ENCODE results near the gene DAPL1. TPM values are rescaled to one million over a fixed set of nuclear protein-coding genes. Genes with fewer than 3 reads are reported as not detected.

Gene DAPL1, protein sequence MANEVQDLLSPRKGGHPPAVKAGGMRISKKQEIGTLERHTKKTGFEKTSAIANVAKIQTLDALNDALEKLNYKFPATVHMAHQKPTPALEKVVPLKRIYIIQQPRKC
- 0.94 and 4.2 TPM in 2 replicates for polyA plus RNA-seq
- polyA minus RNA-seq = not detected in 2 replicates

DNA sequence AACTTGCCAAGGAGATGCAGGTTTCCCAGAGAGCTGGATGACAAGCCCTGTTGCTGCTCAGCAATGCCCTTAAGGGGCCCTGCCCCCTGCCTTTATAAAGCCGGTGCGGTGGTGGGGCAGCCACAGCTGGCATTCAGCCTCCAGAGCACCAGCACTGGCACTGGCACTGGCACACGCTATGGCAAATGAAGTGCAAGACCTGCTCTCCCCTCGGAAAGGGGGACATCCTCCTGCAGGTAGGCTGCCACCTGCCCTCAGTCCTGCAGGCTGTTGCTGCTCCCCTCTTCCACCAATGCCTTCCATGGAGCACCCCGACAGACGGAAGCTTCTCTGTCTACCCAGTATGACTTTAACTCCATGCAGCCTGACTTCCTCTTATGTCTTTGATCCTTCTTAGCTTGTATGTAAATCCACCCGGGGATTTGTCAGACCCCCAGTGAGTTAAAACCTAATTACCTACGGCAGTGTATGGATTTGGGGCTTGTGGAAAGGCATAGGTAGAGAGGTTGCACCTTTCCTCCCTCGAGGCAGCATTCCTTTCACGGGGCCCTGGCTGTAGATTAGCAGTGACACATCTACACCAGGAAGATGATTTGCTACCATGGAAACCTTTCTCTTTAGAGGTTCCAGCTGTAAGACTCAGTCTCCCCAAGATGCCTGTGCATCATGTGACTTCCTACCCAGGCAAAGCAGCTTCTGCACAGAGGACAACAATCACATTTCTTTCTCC is at the start of gene DAPL1:
TSS of gene DAPL1 (plus strand) at position 123 of the 730 bp plus-strand sequence. CDS start at position 179, 56 bp downstream.
- H3K4me2 ChIP-seq (ENCODE audit: low read length) = no peak within 1 kb of the TSS
- H2AFZ ChIP-seq (ENCODE audit: low read depth, low read length) = no peak within 1 kb of the TSS
- H3K4me3 ChIP-seq (ENCODE audit: low read length) = peak within 1 kb of the TSS; percentile 37
- no peak for TF ChIP-seq EZH2 (IDR thresholded peaks at IDR 0.05; ENCODE audit: borderline replicate concordance, insufficient read depth, low read length, poor library complexity, severe bottlenecking)
- no peak for TF ChIP-seq MXI1 (conservative IDR thresholded peaks at IDR 0.05; ENCODE audit: poor library complexity, severe bottlenecking)
- no peak for TF ChIP-seq TAF1 (IDR thresholded peaks at IDR 0.05; ENCODE audit: low read depth)
- TF ChIP-seq, protein P1, sequence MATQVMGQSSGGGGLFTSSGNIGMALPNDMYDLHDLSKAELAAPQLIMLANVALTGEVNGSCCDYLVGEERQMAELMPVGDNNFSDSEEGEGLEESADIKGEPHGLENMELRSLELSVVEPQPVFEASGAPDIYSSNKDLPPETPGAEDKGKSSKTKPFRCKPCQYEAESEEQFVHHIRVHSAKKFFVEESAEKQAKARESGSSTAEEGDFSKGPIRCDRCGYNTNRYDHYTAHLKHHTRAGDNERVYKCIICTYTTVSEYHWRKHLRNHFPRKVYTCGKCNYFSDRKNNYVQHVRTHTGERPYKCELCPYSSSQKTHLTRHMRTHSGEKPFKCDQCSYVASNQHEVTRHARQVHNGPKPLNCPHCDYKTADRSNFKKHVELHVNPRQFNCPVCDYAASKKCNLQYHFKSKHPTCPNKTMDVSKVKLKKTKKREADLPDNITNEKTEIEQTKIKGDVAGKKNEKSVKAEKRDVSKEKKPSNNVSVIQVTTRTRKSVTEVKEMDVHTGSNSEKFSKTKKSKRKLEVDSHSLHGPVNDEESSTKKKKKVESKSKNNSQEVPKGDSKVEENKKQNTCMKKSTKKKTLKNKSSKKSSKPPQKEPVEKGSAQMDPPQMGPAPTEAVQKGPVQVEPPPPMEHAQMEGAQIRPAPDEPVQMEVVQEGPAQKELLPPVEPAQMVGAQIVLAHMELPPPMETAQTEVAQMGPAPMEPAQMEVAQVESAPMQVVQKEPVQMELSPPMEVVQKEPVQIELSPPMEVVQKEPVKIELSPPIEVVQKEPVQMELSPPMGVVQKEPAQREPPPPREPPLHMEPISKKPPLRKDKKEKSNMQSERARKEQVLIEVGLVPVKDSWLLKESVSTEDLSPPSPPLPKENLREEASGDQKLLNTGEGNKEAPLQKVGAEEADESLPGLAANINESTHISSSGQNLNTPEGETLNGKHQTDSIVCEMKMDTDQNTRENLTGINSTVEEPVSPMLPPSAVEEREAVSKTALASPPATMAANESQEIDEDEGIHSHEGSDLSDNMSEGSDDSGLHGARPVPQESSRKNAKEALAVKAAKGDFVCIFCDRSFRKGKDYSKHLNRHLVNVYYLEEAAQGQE (IDR thresholded peaks at IDR 0.05; ENCODE audit: borderline replicate concordance) = no peak
- TF ChIP-seq SMC3 (conservative IDR thresholded peaks at IDR 0.05; ENCODE audit: poor library complexity) = no peak
- TF ChIP-seq EP300 (conservative IDR thresholded peaks at IDR 0.05; ENCODE audit: poor library complexity, severe bottlenecking) = no peak
- no peak for TF ChIP-seq RAD21 (conservative IDR thresholded peaks at IDR 0.05)
- TF ChIP-seq, protein P2, sequence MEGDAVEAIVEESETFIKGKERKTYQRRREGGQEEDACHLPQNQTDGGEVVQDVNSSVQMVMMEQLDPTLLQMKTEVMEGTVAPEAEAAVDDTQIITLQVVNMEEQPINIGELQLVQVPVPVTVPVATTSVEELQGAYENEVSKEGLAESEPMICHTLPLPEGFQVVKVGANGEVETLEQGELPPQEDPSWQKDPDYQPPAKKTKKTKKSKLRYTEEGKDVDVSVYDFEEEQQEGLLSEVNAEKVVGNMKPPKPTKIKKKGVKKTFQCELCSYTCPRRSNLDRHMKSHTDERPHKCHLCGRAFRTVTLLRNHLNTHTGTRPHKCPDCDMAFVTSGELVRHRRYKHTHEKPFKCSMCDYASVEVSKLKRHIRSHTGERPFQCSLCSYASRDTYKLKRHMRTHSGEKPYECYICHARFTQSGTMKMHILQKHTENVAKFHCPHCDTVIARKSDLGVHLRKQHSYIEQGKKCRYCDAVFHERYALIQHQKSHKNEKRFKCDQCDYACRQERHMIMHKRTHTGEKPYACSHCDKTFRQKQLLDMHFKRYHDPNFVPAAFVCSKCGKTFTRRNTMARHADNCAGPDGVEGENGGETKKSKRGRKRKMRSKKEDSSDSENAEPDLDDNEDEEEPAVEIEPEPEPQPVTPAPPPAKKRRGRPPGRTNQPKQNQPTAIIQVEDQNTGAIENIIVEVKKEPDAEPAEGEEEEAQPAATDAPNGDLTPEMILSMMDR (IDR thresholded peaks at IDR 0.05; ENCODE audit: poor library complexity, severe bottlenecking) = no peak
- TF ChIP-seq POLR2AphosphoS5 (IDR thresholded peaks at IDR 0.05) = no peak
- H4K20me1 ChIP-seq (ENCODE audit: insufficient read depth) = no peaks in the 10 kb centered on the region
- H3K36me3 ChIP-seq (ENCODE audit: insufficient read depth, low read length) = no peaks in the 10 kb centered on the region
- H3F3A ChIP-seq (ENCODE audit: insufficient read depth, low read length, poor library complexity, severe bottlenecking) = no peaks in the 10 kb centered on the region
- no peak within 1 kb of the TSS for H3K9ac ChIP-seq (ENCODE audit: low read length)
- H3K9me2 ChIP-seq (ENCODE audit: insufficient read depth, low read length) = no peaks in the 10 kb centered on the region
- H3K9me3 ChIP-seq (ENCODE audit: low read length) = no peaks in the 10 kb centered on the region
- no peaks in the 10 kb centered on the region for H3K79me2 ChIP-seq (replicated peaks; ENCODE audit: insufficient read depth, low read length)
- no peaks in the 10 kb centered on the region for H3K27me3 ChIP-seq (ENCODE audit: insufficient read depth, low read depth, low read length)
- peak within 1 kb of the TSS; percentile 25 for H3K27ac ChIP-seq (ENCODE audit: low read length)

DNA sequence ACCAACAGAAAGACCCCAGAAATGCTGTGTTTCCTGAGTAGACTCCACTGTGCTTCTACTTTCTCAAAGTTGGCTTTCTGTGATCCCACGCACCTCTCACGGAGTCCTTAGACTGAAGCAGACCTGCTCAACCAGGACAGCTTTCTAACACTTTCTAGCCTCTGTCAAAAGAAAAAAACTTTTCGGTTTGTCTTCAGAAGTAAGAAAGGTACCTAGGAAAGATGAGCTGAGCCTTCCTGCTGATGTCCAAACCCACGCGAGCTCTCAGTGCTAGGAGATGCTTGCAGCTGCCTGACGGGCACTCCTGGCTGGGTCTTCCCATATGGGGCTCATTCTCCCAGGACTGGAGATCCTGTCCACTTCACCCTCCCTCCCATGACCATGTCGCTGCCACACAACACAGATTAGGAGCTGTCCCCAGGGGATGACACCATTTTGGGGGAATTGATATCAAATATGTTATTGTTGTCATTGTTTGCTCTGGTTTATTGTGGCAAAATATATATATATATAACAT is 49.2 kb upstream of the DAPL1 start:
- Histone ChIP-seq H3K4me3 (ENCODE audit: low read length) (peak overlapping the region; percentile 57), H3K27ac (ENCODE audit: low read length) (no peak overlapping the region)

More for the DNA sequence above, 49.2 kb upstream of the DAPL1 start:
- no peaks in the 10 kb centered on the region for H3K27me3 ChIP-seq (ENCODE audit: insufficient read depth, low read depth, low read length)
- no peaks in the 10 kb centered on the region for H3K79me2 ChIP-seq (replicated peaks; ENCODE audit: insufficient read depth, low read length)
- no peaks in the 10 kb centered on the region for H3F3A ChIP-seq (ENCODE audit: insufficient read depth, low read length, poor library complexity, severe bottlenecking)
- H3K36me3 ChIP-seq (ENCODE audit: insufficient read depth, low read length) = no peaks in the 10 kb centered on the region
- H3K4me2 ChIP-seq (ENCODE audit: low read length) = no peak overlapping the region
- H4K20me1 ChIP-seq (ENCODE audit: insufficient read depth) = no peaks in the 10 kb centered on the region
- no peaks in the 10 kb centered on the region for H3K9me2 ChIP-seq (ENCODE audit: insufficient read depth, low read length)
- H3K9me3 ChIP-seq (ENCODE audit: low read length) = no peaks in the 10 kb centered on the region
- no peak overlapping the region for H3K9ac ChIP-seq (ENCODE audit: low read length)
- no peak overlapping the region for H2AFZ ChIP-seq (ENCODE audit: low read depth, low read length)
- no peak for TF ChIP-seq POLR2AphosphoS5 (IDR thresholded peaks at IDR 0.05)
- TF ChIP-seq, protein P2 (IDR thresholded peaks at IDR 0.05; ENCODE audit: poor library complexity, severe bottlenecking) = peak; percentile 21
- no peak for TF ChIP-seq MXI1 (conservative IDR thresholded peaks at IDR 0.05; ENCODE audit: poor library complexity, severe bottlenecking)
